SK-N-SH (cell line): ENCODE measurements around the gene UGT1A4. TPM values are rescaled to one million over a fixed set of nuclear protein-coding genes. Genes with fewer than 3 reads are reported as not detected.

Experiments
- CTCF ChIA-PET: fragments of 300-600, 350-600 bp; formaldehyde crosslinking; extraction: SDS; loops from one replicate; lab custom pipeline; 2021; lab: Yijun Ruan, JAX
- POLR2A ChIA-PET: fragments of 350-600 bp; sonication (Branson Sonifier 250); formaldehyde crosslinking; extraction: SDS; loops from one replicate; lab custom pipeline; 2020; ENCODE audit warnings: antibody characterized with exemption, inconsistent platforms; lab: Yijun Ruan, JAX
- DNase-seq: peaks from one replicate; pipeline ENCODE4 v3.0.0; 2012
- H2AFZ ChIP-seq: fragments of 200-600 bp; sonication (generic); 2 replicates; pipeline ENCODE4 v1.8.1; 2016; ENCODE audit warnings: antibody characterized with exemption, mild to moderate bottlenecking, low read depth
- H3F3A ChIP-seq: fragments of 200-600 bp; sonication (generic); replicated peaks from 2 replicates; pipeline ENCODE3; 2016; ENCODE audit warnings: antibody characterized with exemption, mild to moderate bottlenecking; ENCODE audit not compliant: insufficient read depth
- H3K27ac ChIP-seq, 2 experiments: fragments of 200-500 bp in 1 of 2; fragments of 200-600 bp in 1 of 2; sonication (Bioruptor generic) in 1 of 2; sonication (generic), shearing (Covaris generic) in 1 of 2; 2 replicates each; pipeline versions ENCODE4 v1.5.1 to v1.6.1; 2014 to 2016; ENCODE audit warnings: low read depth in 2 of 2, inconsistent platforms in 1 of 2, low read length in 1 of 2, mild to moderate bottlenecking in 1 of 2, mixed read lengths in 1 of 2
- H3K27me3 ChIP-seq: fragments of 200-600 bp; sonication (generic), shearing (Covaris generic); 2 replicates; pipeline ENCODE4 v1.6.1; 2016; ENCODE audit warnings: mixed run types; ENCODE audit not compliant: insufficient read depth
- H3K36me3 ChIP-seq, 2 experiments: fragments of 200-500 bp in 1 of 2; fragments of 200-600 bp in 1 of 2; sonication (Bioruptor generic) in 1 of 2; sonication (generic) in 1 of 2; replicated peaks in 1 of 2; 2 replicates each; pipeline versions ENCODE3 to v1.5.1; 2014 to 2016; ENCODE audit warnings: low read length in 1 of 2, mild to moderate bottlenecking in 1 of 2; ENCODE audit not compliant: insufficient read depth in 2 of 2, control insufficient read depth in 1 of 2
- H3K4me1 ChIP-seq, 2 experiments: fragments of 200-500 bp in 1 of 2; fragments of 200-600 bp in 1 of 2; sonication (Bioruptor generic) in 1 of 2; sonication (generic), shearing (Covaris generic) in 1 of 2; 2 replicates each; pipeline versions ENCODE4 v1.5.1 to v1.6.1; 2014 to 2016; ENCODE audit warnings: low read depth in 1 of 2, low read length in 1 of 2, mixed run types in 1 of 2; ENCODE audit not compliant: insufficient read depth in 2 of 2, control insufficient read depth in 1 of 2
- H3K4me2 ChIP-seq: fragments of 200-600 bp; sonication (generic), shearing (Covaris generic); 2 replicates; pipeline ENCODE4 v1.6.1; 2017; ENCODE audit warnings: mixed run types
- H3K4me3 ChIP-seq, 2 experiments: fragments of 200-500 bp in 1 of 2; fragments of 200-600 bp in 1 of 2; sonication (Bioruptor generic) in 1 of 2; sonication (generic), shearing (Covaris generic) in 1 of 2; 2 replicates each; pipeline versions ENCODE4 v1.5.1 to v1.8.1; 2014 to 2016; ENCODE audit warnings: low read depth in 2 of 2, inconsistent platforms in 1 of 2, low read length in 1 of 2, mild to moderate bottlenecking in 1 of 2, mixed read lengths in 1 of 2, moderate library complexity in 1 of 2
- H3K79me2 ChIP-seq: fragments of 200-600 bp; sonication (generic); 2 replicates; pipeline ENCODE4 v1.8.1; 2017; ENCODE audit warnings: mild to moderate bottlenecking; ENCODE audit not compliant: insufficient read depth
- H3K9ac ChIP-seq: fragments of 200-600 bp; sonication (generic); 2 replicates; pipeline ENCODE4 v1.6.1; 2017; ENCODE audit warnings: mixed run types
- H3K9me2 ChIP-seq: fragments of 200-600 bp; sonication (generic); 2 replicates; pipeline ENCODE4 v1.6.1; 2017; ENCODE audit warnings: mixed run types
- H3K9me3 ChIP-seq: fragments of 200-600 bp; sonication (generic); 2 replicates; pipeline ENCODE4 v1.6.1; 2017; ENCODE audit warnings: mixed run types, mild to moderate bottlenecking, moderate library complexity
- H4K20me1 ChIP-seq: fragments of 200-600 bp; sonication (generic); 2 replicates; pipeline ENCODE4 v1.6.1; 2017; ENCODE audit warnings: mild to moderate bottlenecking, mixed run types; ENCODE audit not compliant: insufficient read depth
- CHD2 ChIP-seq: fragments of 150-350 bp; IDR thresholded peaks from 2 replicates; pipeline ENCODE4 v1.6.1; 2018; ENCODE audit warnings: low read length; ENCODE audit not compliant: partially characterized antibody
- EP300 ChIP-seq, 2 experiments: IDR thresholded peaks; 2 replicates each; pipeline versions ENCODE4 v1.4.0 to v1.6.1; 2012; ENCODE audit warnings: borderline replicate concordance in 1 of 2, low read depth in 1 of 2, low read length in 1 of 2
- FOSL2 ChIP-seq: IDR thresholded peaks from 2 replicates; pipeline ENCODE4 v1.4.0; 2012; ENCODE audit warnings: low read depth, mild to moderate bottlenecking, moderate library complexity, borderline replicate concordance
- FOXJ3 ChIP-seq: sonication (generic); formaldehyde crosslinking; IDR thresholded peaks from 2 replicates; pipeline ENCODE4 v1.5.1; 2020; ENCODE audit warnings: mild to moderate bottlenecking, missing genetic modification reagents
- MXI1 ChIP-seq: IDR thresholded peaks from 2 replicates; pipeline ENCODE4 v1.6.1; 2012; ENCODE audit warnings: mild to moderate bottlenecking, low read depth, low read length, improper control_type of control experiment
- RCOR1 ChIP-seq: fragments of 150-350 bp; IDR thresholded peaks from 2 replicates; pipeline ENCODE4 v1.6.1; 2017; ENCODE audit warnings: antibody characterized with exemption, low read length
- RXRA ChIP-seq: IDR thresholded peaks from 2 replicates; pipeline ENCODE4 v1.4.0; 2012; ENCODE audit warnings: low read depth, mild to moderate bottlenecking, borderline replicate concordance
- TAF1 ChIP-seq: IDR thresholded peaks from 2 replicates; pipeline ENCODE4 v1.6.1; 2012; ENCODE audit warnings: low read depth, mild to moderate bottlenecking, low read length, moderate library complexity, borderline replicate concordance
- TCF12 ChIP-seq: IDR thresholded peaks from 2 replicates; pipeline ENCODE4 v1.4.0; 2012
- TEAD4 ChIP-seq: IDR thresholded peaks from 2 replicates; pipeline ENCODE4 v1.4.0; 2012; ENCODE audit warnings: mild to moderate bottlenecking, borderline replicate concordance; ENCODE audit not compliant: insufficient read depth
- YY1 ChIP-seq: IDR thresholded peaks from 2 replicates; pipeline ENCODE4 v1.4.0; 2012; ENCODE audit warnings: low read depth, mild to moderate bottlenecking
- WGBS: methylation state at CpG from one replicate; pipeline ENCODE4 v1.1.6; 2017; ENCODE audit warnings: low lambda C conversion rate; 5-methylcytosine and 5-hydroxymethylcytosine counted together
- polyA plus RNA-seq, 3 experiments: library from polyadenylated mRNA; depleted of rRNA; stranded (reverse); fragments of >200 nt; gene quantifications; 2 replicates each; pipeline ENCODE4 v1.2.3, GENCODE V29; 2012
- TF ChIP-seq, protein P1 (sequence below): fragments of 150-350 bp; IDR thresholded peaks from 2 replicates; pipeline ENCODE4 v1.6.1; 2017; ENCODE audit warnings: antibody characterized with exemption, low read length, low read depth, borderline replicate concordance
- TF ChIP-seq, protein P2 (sequence below): IDR thresholded peaks from 2 replicates; pipeline ENCODE4 v1.4.0; 2012; ENCODE audit warnings: low read depth, borderline replicate concordance
- TF ChIP-seq, protein P3 (sequence below): IDR thresholded peaks from 2 replicates; pipeline ENCODE4 v1.4.0; 2012; ENCODE audit warnings: low read depth
- TF ChIP-seq, protein P4 (sequence below): IDR thresholded peaks from 2 replicates; pipeline ENCODE4 v1.6.1; 2012; ENCODE audit warnings: mild to moderate bottlenecking, low read depth, low read length, moderate library complexity

UGT1A4 gene
- polyA plus RNA-seq, 1 of the 3 experiments (the other 2 are of a cell fraction) = not detected

DNA sequence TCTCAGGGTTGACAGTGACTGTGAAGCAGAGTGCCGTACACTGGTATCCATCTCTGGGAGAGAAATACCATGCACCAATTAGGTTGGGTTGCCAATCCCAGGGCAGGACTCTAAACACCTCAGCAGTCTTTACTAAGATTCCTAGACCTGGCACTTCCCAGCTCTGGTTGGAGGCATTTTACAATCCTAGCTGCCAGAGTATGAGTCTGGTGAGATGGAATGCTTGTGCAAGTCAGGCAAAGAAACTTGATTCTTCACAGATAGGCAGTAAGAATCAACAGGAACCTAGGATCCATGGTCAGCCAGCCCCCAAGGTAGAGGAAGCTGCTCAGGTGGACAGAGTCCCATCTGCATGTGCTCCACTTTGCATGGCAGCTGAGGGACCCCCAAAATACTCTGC lies 11.8 kb upstream of the UGT1A4 start:
- Histone ChIP-seq H3F3A (peaks cover 2% of the 10 kb centered on the region), H3K9ac (no peak overlapping the region), H3K27me3 (no peaks in the 10 kb centered on the region), H3K4me3 (no peak overlapping the region), H3K4me1 (peaks cover 0 to 18% of the 10 kb centered on the region in 2 experiments; a peak in 2 of 4 replicates), H3K79me2 (no peaks in the 10 kb centered on the region), H2AFZ (no peak overlapping the region), H3K36me3 (no peaks in the 10 kb centered on the region), H4K20me1 (no peaks in the 10 kb centered on the region), H3K27ac (no peak overlapping the region), H3K9me2 (no peaks in the 10 kb centered on the region), H3K4me2 (no peak overlapping the region; the same call in 1 of the 2 replicates), H3K9me3 (no peaks in the 10 kb centered on the region)
- POLR2A ChIA-PET = no interaction called here
- no peak for DNase-seq
- TF ChIP-seq TCF12 (no peak), YY1 (no peak), RCOR1 (no peak), TAF1 (no peak), RXRA (no peak), TEAD4 (no peak), EP300 (IDR thresholded peaks at IDR 0.05; ENCODE audit: borderline replicate concordance in 1 of 2, low read depth in 1 of 2, low read length in 1 of 2) (no peak; a peak in 1 of 4 replicates), FOXJ3 (CRISPR knock-in tag) (no peak), FOSL2 (no peak), CHD2 (no peak), MXI1 (no peak)
- TF ChIP-seq, protein P1, sequence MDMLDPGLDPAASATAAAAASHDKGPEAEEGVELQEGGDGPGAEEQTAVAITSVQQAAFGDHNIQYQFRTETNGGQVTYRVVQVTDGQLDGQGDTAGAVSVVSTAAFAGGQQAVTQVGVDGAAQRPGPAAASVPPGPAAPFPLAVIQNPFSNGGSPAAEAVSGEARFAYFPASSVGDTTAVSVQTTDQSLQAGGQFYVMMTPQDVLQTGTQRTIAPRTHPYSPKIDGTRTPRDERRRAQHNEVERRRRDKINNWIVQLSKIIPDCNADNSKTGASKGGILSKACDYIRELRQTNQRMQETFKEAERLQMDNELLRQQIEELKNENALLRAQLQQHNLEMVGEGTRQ = no peak
- TF ChIP-seq, protein P2, sequence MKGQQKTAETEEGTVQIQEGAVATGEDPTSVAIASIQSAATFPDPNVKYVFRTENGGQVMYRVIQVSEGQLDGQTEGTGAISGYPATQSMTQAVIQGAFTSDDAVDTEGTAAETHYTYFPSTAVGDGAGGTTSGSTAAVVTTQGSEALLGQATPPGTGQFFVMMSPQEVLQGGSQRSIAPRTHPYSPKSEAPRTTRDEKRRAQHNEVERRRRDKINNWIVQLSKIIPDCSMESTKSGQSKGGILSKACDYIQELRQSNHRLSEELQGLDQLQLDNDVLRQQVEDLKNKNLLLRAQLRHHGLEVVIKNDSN = no peak
- TF ChIP-seq, protein P3, sequence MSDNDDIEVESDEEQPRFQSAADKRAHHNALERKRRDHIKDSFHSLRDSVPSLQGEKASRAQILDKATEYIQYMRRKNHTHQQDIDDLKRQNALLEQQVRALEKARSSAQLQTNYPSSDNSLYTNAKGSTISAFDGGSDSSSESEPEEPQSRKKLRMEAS = no peak
- TF ChIP-seq, protein P4, sequence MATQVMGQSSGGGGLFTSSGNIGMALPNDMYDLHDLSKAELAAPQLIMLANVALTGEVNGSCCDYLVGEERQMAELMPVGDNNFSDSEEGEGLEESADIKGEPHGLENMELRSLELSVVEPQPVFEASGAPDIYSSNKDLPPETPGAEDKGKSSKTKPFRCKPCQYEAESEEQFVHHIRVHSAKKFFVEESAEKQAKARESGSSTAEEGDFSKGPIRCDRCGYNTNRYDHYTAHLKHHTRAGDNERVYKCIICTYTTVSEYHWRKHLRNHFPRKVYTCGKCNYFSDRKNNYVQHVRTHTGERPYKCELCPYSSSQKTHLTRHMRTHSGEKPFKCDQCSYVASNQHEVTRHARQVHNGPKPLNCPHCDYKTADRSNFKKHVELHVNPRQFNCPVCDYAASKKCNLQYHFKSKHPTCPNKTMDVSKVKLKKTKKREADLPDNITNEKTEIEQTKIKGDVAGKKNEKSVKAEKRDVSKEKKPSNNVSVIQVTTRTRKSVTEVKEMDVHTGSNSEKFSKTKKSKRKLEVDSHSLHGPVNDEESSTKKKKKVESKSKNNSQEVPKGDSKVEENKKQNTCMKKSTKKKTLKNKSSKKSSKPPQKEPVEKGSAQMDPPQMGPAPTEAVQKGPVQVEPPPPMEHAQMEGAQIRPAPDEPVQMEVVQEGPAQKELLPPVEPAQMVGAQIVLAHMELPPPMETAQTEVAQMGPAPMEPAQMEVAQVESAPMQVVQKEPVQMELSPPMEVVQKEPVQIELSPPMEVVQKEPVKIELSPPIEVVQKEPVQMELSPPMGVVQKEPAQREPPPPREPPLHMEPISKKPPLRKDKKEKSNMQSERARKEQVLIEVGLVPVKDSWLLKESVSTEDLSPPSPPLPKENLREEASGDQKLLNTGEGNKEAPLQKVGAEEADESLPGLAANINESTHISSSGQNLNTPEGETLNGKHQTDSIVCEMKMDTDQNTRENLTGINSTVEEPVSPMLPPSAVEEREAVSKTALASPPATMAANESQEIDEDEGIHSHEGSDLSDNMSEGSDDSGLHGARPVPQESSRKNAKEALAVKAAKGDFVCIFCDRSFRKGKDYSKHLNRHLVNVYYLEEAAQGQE = no peak
- 33% methylated on average over 1 of the region's 1 CpG for WGBS
- CTCF ChIA-PET = no interaction called here
